ENCODE data around the gene PRDM12.

GRCh38 chr9:130662970-130663257 lies 1.5 kb upstream of the PRDM12 start:
- TF ChIP-seq POLR2A (IDR thresholded peaks at IDR 0.05; ENCODE audit: low read depth, low read length) (no peak), TAF1 (IDR thresholded peaks at IDR 0.05; ENCODE audit: low read depth, low read length) (no peak), POLR2AphosphoS5 (IDR thresholded peaks at IDR 0.05; ENCODE audit: low read depth, low read length) (no peak), PAX5 (IDR thresholded peaks at IDR 0.05; ENCODE audit: insufficient read depth, low read length, severe bottlenecking) (no peak), SPI1 (IDR thresholded peaks at IDR 0.05; ENCODE audit: low read depth, low read length) (no peak), POU2F2 (IDR thresholded peaks at IDR 0.05; ENCODE audit: low read depth, low read length) (no peak)
